ENCODE measurements around the gene MAGI1.

Gene MAGI1

GRCh38 chr3:65444447-65444815, 594.3 kb downstream of the MAGI1 start:
- Histone ChIP-seq H3K79me2 (ENCODE audit: insufficient read depth, low read length) (no peaks in the 10 kb centered on the region), H3K9me2 (replicated peaks; ENCODE audit: insufficient read depth, low read length) (no peaks in the 10 kb centered on the region), H3F3A (ENCODE audit: insufficient read depth) (no peaks in the 10 kb centered on the region), H3K27me3 (ENCODE audit: low read length) (no peaks in the 10 kb centered on the region), H3K4me2 (ENCODE audit: low read depth, low read length, poor library complexity, severe bottlenecking) (no peak overlapping the region), H3K27ac (ENCODE audit: low read depth, low read length) (no peak overlapping the region), H3K4me3 (ENCODE audit: insufficient read depth, low read length, poor library complexity, severe bottlenecking) (no peak overlapping the region), H3K36me3 (ENCODE audit: low read length) (no peaks in the 10 kb centered on the region), H4K20me1 (ENCODE audit: low read depth, low read length) (no peaks in the 10 kb centered on the region), H3K9ac (ENCODE audit: low read length) (no peak overlapping the region), H3K9me3 (ENCODE audit: insufficient read depth, low read length) (no peaks in the 10 kb centered on the region), H2AFZ (ENCODE audit: low read depth, low read length, severe bottlenecking) (no peak overlapping the region)
- TF ChIP-seq CTCF (IDR thresholded peaks at IDR 0.05; ENCODE audit: insufficient read depth, low read length, poor library complexity, severe bottlenecking), result no peak

- Histone ChIP-seq H3K36me3 (ENCODE audit: low read length) (no peaks in the 10 kb centered on the region), H3K9me3 (ENCODE audit: insufficient read depth, low read length) (no peaks in the 10 kb centered on the region), H2AFZ (ENCODE audit: low read depth, low read length, severe bottlenecking) (no peak overlapping the region), H3K9ac (ENCODE audit: low read length) (no peak overlapping the region), H3K79me2 (ENCODE audit: insufficient read depth, low read length) (no peaks in the 10 kb centered on the region), H4K20me1 (ENCODE audit: low read depth, low read length) (no peaks in the 10 kb centered on the region), H3K4me3 (ENCODE audit: insufficient read depth, low read length, poor library complexity, severe bottlenecking) (no peak overlapping the region), H3K4me2 (ENCODE audit: low read depth, low read length, poor library complexity, severe bottlenecking) (no peak overlapping the region), H3K9me2 (replicated peaks; ENCODE audit: insufficient read depth, low read length) (no peaks in the 10 kb centered on the region), H3F3A (ENCODE audit: insufficient read depth) (no peaks in the 10 kb centered on the region), H3K27me3 (ENCODE audit: low read length) (no peaks in the 10 kb centered on the region), H3K27ac (ENCODE audit: low read depth, low read length) (no peak overlapping the region)
- TF ChIP-seq EZH2phosphoT487 (conservative IDR thresholded peaks at IDR 0.05; ENCODE audit: low read length) (no peak), CTCF (IDR thresholded peaks at IDR 0.05; ENCODE audit: insufficient read depth, low read length, poor library complexity, severe bottlenecking) (no peak)
Observed at GRCh38 chr3:65443739-65444446, 594.8 kb downstream of the MAGI1 start.

- Histone ChIP-seq H3K9ac (ENCODE audit: low read length) (no peak overlapping the region), H3F3A (ENCODE audit: insufficient read depth) (no peaks in the 10 kb centered on the region), H3K9me3 (ENCODE audit: insufficient read depth, low read length) (no peaks in the 10 kb centered on the region), H3K9me2 (replicated peaks; ENCODE audit: insufficient read depth, low read length) (no peaks in the 10 kb centered on the region), H2AFZ (ENCODE audit: low read depth, low read length, severe bottlenecking) (no peak overlapping the region), H3K36me3 (ENCODE audit: low read length) (no peaks in the 10 kb centered on the region), H3K4me3 (ENCODE audit: insufficient read depth, low read length, poor library complexity, severe bottlenecking) (no peak overlapping the region), H3K27ac (ENCODE audit: low read depth, low read length) (no peak overlapping the region), H3K27me3 (ENCODE audit: low read length) (no peaks in the 10 kb centered on the region), H4K20me1 (ENCODE audit: low read depth, low read length) (no peaks in the 10 kb centered on the region), H3K79me2 (ENCODE audit: insufficient read depth, low read length) (no peaks in the 10 kb centered on the region), H3K4me2 (ENCODE audit: low read depth, low read length, poor library complexity, severe bottlenecking) (no peak overlapping the region)
- TF ChIP-seq EZH2phosphoT487 (conservative IDR thresholded peaks at IDR 0.05; ENCODE audit: low read length) (no peak), CTCF (IDR thresholded peaks at IDR 0.05; ENCODE audit: insufficient read depth, low read length, poor library complexity, severe bottlenecking) (no peak)
Observed at GRCh38 chr3:65439641-65440284, 599.0 kb downstream of the MAGI1 start.
